HG03135 (cell line): ENCODE measurements around the gene CNTNAP2.
"Not testable (repeated sequence)": the region's sequence is repeated elsewhere in the genome, so short reads cannot be mapped to it uniquely, and the experiment has no call there.

Experiments
- ATAC-seq: cut with Tn5 transposase; IDR thresholded peaks from one replicate; pipeline ENCODE4 v1.9.1; 2021; ENCODE audit warnings: mild to moderate bottlenecking, moderate library complexity; ENCODE audit not compliant: unreplicated experiment

CNTNAP2 gene

GRCh38 chr7:148394582-148394981 lies 2278.0 kb downstream of the CNTNAP2 start:
- ATAC-seq, result no peak

- ATAC-seq, result no peak
Observed at GRCh38 chr7:148395352-148395811, 2278.8 kb downstream of the CNTNAP2 start.

GRCh38 chr7:148395990-148396716 lies 2279.6 kb downstream of the CNTNAP2 start:
- ATAC-seq, result no peak

GRCh38 chr7:148397056-148397455 lies 2280.5 kb downstream of the CNTNAP2 start:
- ATAC-seq, result no peak

GRCh38 chr7:148397551-148397950 lies 2280.9 kb downstream of the CNTNAP2 start:
- no peak for ATAC-seq

- ATAC-seq, result no peak
Observed at GRCh38 chr7:148397985-148398384, 2281.4 kb downstream of the CNTNAP2 start.

GRCh38 chr7:148398844-148399365 lies 2282.3 kb downstream of the CNTNAP2 start:
- ATAC-seq, result peak; percentile 71

GRCh38 chr7:148400101-148400500 lies 2283.5 kb downstream of the CNTNAP2 start:
- ATAC-seq, result no peak

GRCh38 chr7:148402159-148402558 lies 2285.6 kb downstream of the CNTNAP2 start:
- ATAC-seq, result no peak

- ATAC-seq, result no peak
Observed at GRCh38 chr7:148403466-148403993, 2286.9 kb downstream of the CNTNAP2 start.

- ATAC-seq, result no peak
Observed at GRCh38 chr7:148408307-148408706, 2291.7 kb downstream of the CNTNAP2 start.

GRCh38 chr7:148410905-148411304 lies 2294.3 kb downstream of the CNTNAP2 start:
- no peak for ATAC-seq

GRCh38 chr7:148412691-148413090 lies 2296.1 kb downstream of the CNTNAP2 start:
- no peak for ATAC-seq

GRCh38 chr7:148419856-148420832 lies 2303.5 kb downstream of the CNTNAP2 start:
- peak; percentile 96 for ATAC-seq

GRCh38 chr7:148422030-148422429 lies 2305.4 kb downstream of the CNTNAP2 start:
- no peak for ATAC-seq

GRCh38 chr7:148426393-148426792 lies 2309.8 kb downstream of the CNTNAP2 start:
- ATAC-seq, result not testable (repeated sequence)

GRCh38 chr7:148430690-148431089 lies 2314.1 kb downstream of the CNTNAP2 start:
- not testable (repeated sequence) for ATAC-seq

- ATAC-seq, result no peak
Observed at GRCh38 chr7:148433521-148434180, 2317.1 kb downstream of the CNTNAP2 start.

- no peak for ATAC-seq
Observed at GRCh38 chr7:148434181-148434757, 2317.7 kb downstream of the CNTNAP2 start.

GRCh38 chr7:148434887-148435286 lies 2318.3 kb downstream of the CNTNAP2 start:
- ATAC-seq, result no peak
